HepG2 (cell line): ENCODE data around the gene IQGAP2. TPM values are rescaled to one million over a fixed set of nuclear protein-coding genes. Genes with fewer than 3 reads are reported as not detected.

Experiments used
- ATAC-seq: fragments of 200-7000 bp; cut with Tn5 transposase; 3 replicates; pipeline ENCODE4 v1.9.1; 2020; ENCODE audit warnings: mild to moderate bottlenecking, moderate library complexity
- BruUV-seq: library from RNA; stranded (reverse); fragments of 400-500 nt; replicated peaks from 2 replicates; lab custom pipeline; 2021; lab: Mats Ljungman, UMichigan
- CTCF ChIA-PET: fragments of 300-600 bp; formaldehyde crosslinking; extraction: SDS; loops from one replicate; lab custom pipeline; 2021; ENCODE audit warnings: low total read pairs, inconsistent platforms, low intra/inter-chr PET ratio; lab: Yijun Ruan, JAX
- POLR2A ChIA-PET: fragments of 350-600 bp; sonication (Branson Sonifier 250); formaldehyde crosslinking; loops from one replicate; lab custom pipeline; 2020; ENCODE audit warnings: antibody characterized with exemption, inconsistent platforms; lab: Yijun Ruan, JAX
- DNase-seq: peaks from one replicate; pipeline ENCODE4 v3.0.0-alpha.2; 2015; ENCODE audit warnings: low spot score
- FAIRE-seq: peaks from 3 replicates; lab custom pipeline; 2011; peaks lifted over from hg19 to GRCh38; lab: Jason Lieb, UNC
- H2AFZ ChIP-seq: one replicate; pipeline ENCODE4 v1.6.1; 2011; ENCODE audit warnings: low read length, inconsistent platforms
- H3K27ac ChIP-seq: fragments of 300-600 bp; 3 replicates; pipeline ENCODE4 v1.8.0; 2011; ENCODE audit warnings: mixed run types, mild to moderate bottlenecking, mixed read lengths, low read length, inconsistent platforms; ENCODE audit not compliant: insufficient read depth; ENCODE audit errors: extremely low read length
- H3K27me3 ChIP-seq, 2 experiments: fragments of 200-600 bp in 1 of 2; 2 replicates in 1 of 2; 3 replicates in 1 of 2; pipeline versions ENCODE4 v1.6.0 to v1.8.0; 2011; ENCODE audit warnings: low read length in 2 of 2, mild to moderate bottlenecking in 2 of 2, moderate library complexity in 2 of 2, inconsistent platforms in 1 of 2; ENCODE audit not compliant: insufficient read depth in 2 of 2, control insufficient read depth in 1 of 2
- H3K36me3 ChIP-seq, 2 experiments: fragments of 200-600 bp in 1 of 2; replicated peaks in 1 of 2; 2 replicates in 1 of 2; 3 replicates in 1 of 2; pipeline versions ENCODE4 v1.5.1 to v1.8.0; 2011; ENCODE audit warnings: low read length in 2 of 2, inconsistent platforms in 1 of 2; ENCODE audit not compliant: insufficient read depth in 2 of 2, control insufficient read depth in 1 of 2
- H3K4me1 ChIP-seq: 2 replicates; pipeline ENCODE4 v1.5.1; 2012; ENCODE audit warnings: low read length, inconsistent platforms; ENCODE audit not compliant: insufficient read depth
- H3K4me2 ChIP-seq: 2 replicates; pipeline ENCODE4 v1.6.0; 2011; ENCODE audit warnings: low read depth, low read length, inconsistent platforms
- H3K4me3 ChIP-seq, 3 experiments: fragments of 200-600 bp in 1 of 3; sonication (generic), shearing (Covaris generic) in 1 of 3; replicated peaks in 1 of 3; 2 replicates each; pipeline ENCODE4 v1.5.1; 2011 to 2016; ENCODE audit warnings: low read length in 3 of 3, inconsistent platforms in 2 of 3, low read depth in 2 of 3, mild to moderate bottlenecking in 2 of 3, control low read depth in 1 of 3, mixed read lengths in 1 of 3; ENCODE audit not compliant: insufficient read depth in 1 of 3
- H3K79me2 ChIP-seq: one replicate; pipeline ENCODE4 v1.6.1; 2011; ENCODE audit warnings: low read length, inconsistent platforms; ENCODE audit not compliant: insufficient read depth
- H3K9ac ChIP-seq: 2 replicates; pipeline ENCODE4 v1.6.0; 2011; ENCODE audit warnings: mild to moderate bottlenecking, low read depth, low read length, inconsistent platforms; ENCODE audit not compliant: insufficient read depth
- H3K9me3 ChIP-seq: 2 replicates; pipeline ENCODE4 v1.5.1; 2012; ENCODE audit warnings: mild to moderate bottlenecking, low read length
- H4K20me1 ChIP-seq: 2 replicates; pipeline ENCODE4 v1.6.0; 2011; ENCODE audit warnings: inconsistent platforms, mild to moderate bottlenecking, low read length, moderate library complexity; ENCODE audit not compliant: insufficient read depth
- ATF7 ChIP-seq, 2 experiments: fragments of 450-650 bp in 1 of 2; sonication (generic) in 1 of 2; formaldehyde crosslinking in 1 of 2; IDR thresholded peaks; 2 replicates each; pipeline versions ENCODE4 v1.4.0 to v1.6.1; 2016 to 2020; ENCODE audit warnings: antibody characterized with exemption in 1 of 2, mild to moderate bottlenecking in 1 of 2, missing genetic modification reagents in 1 of 2
- HES4 ChIP-seq: sonication (generic); formaldehyde crosslinking; IDR thresholded peaks from 2 replicates; pipeline ENCODE4 v1.9.0; 2021; ENCODE audit warnings: mild to moderate bottlenecking, missing genetic modification reagents, borderline replicate concordance
- NR2F1 ChIP-seq, 2 experiments: fragments of 450-650 bp in 1 of 2; formaldehyde crosslinking in 1 of 2; IDR thresholded peaks; 2 replicates each; pipeline versions ENCODE4 v1.5.0 to v1.6.1; 2016 to 2020; ENCODE audit warnings: mild to moderate bottlenecking in 1 of 2, missing compliant biosample characterization in 1 of 2, missing genetic modification reagents in 1 of 2, moderate library complexity in 1 of 2
- ZBTB8A ChIP-seq: sonication (generic); formaldehyde crosslinking; IDR thresholded peaks from 2 replicates; pipeline ENCODE4 v1.4.0; 2020; ENCODE audit warnings: mild to moderate bottlenecking, low read depth, missing genetic modification reagents, borderline replicate concordance
- ZNF382 ChIP-seq: sonication (generic); formaldehyde crosslinking; IDR thresholded peaks from 2 replicates; pipeline ENCODE4 v1.5.0; 2020; ENCODE audit warnings: missing genetic modification reagents, mild to moderate bottlenecking, borderline replicate concordance
- WGBS: methylation state at CpG from one replicate; pipeline ENCODE4 v1.1.6; 2017; ENCODE audit warnings: low lambda C conversion rate; 5-methylcytosine and 5-hydroxymethylcytosine counted together
- in situ Hi-C: cut with HindIII; loops from 2 replicates; pipeline ENCODE4 v1.10.0; 2017; ENCODE audit warnings: low pct_unique_long_range_greater_than_20kb; ENCODE audit not compliant: extremely low pct_ligation_motif_present
- intact Hi-C: fragments of 100-400 bp; cut with micrococcal nuclease; formaldehyde crosslinking; loops from one replicate; pipeline ENCODE4 v1.10.0; 2022; ENCODE audit not compliant: unreplicated experiment
- polyA plus RNA-seq, 8 experiments: library from polyadenylated mRNA; depleted of rRNA in 3 of 8; stranded (reverse) in 7 of 8; unstranded in 1 of 8; fragments of >200 nt; fragmentation: Illumina TruSeq in 4 of 8; extraction: Trizol in 4 of 8; gene quantifications; 2 replicates each; pipeline versions ENCODE4 v1.2.1 to v1.2.3, GENCODE V29; 2011 to 2016; ENCODE audit warnings: low read depth in 4 of 8, missing spikeins in 1 of 8, mixed read lengths in 1 of 8; ENCODE audit not compliant: insufficient read depth in 1 of 8
- total RNA-seq, 5 experiments: library from RNA; depleted of rRNA; stranded (reverse); fragments of >200 nt; fragmentation: Illumina TruSeq; extraction: Trizol; gene quantifications; 2 replicates each; pipeline ENCODE4 v1.2.3, GENCODE V29; 2016; ENCODE audit warnings: low read depth in 1 of 5

The IQGAP2 gene
- total and polyA plus RNA-seq, 2 of the 13 experiments (the other 11 are each of a cell fraction or from before 2014, with no cell fraction given), result 35.2 to 83.3 TPM

GRCh38 chr5:76441890-76442673 is 39.0 kb downstream of the IQGAP2 start:
- intact Hi-C loops, result no loop called here
- Histone ChIP-seq H3K9me3 (0 out of 2 replicates have a peak, but pooled peaks cover 4% of the 10 kb centered on the region), H3K4me3 (no peak overlapping the region), H3K27ac (no peak overlapping the region), H2AFZ (no peak overlapping the region), H3K27me3 (no peaks in the 10 kb centered on the region), H3K4me1 (peaks cover 19% of the 10 kb centered on the region), H4K20me1 (peaks cover 4% of the 10 kb centered on the region; the same call in 1 of the 2 replicates), H3K79me2 (peaks cover 62% of the 10 kb centered on the region), H3K36me3 (peaks cover 0 to 13% of the 10 kb centered on the region in 2 experiments; a peak in 3 of 5 replicates)
- no peak for ATAC-seq
- no peak for DNase-seq
- BruUV-seq, result no TSS peak
- 98% methylated on average over 6 of the region's 6 CpGs for WGBS
- CTCF ChIA-PET, result no interaction called here
- TF ChIP-seq ZNF382 (CRISPR knock-in tag) (no peak), ZBTB8A (CRISPR knock-in tag) (no peak), ATF7 (IDR thresholded peaks at IDR 0.05) (peak; percentile 19; the same call in 1 of the 2 replicates), ATF7 (CRISPR knock-in tag; IDR thresholded peaks at IDR 0.05) (no peak), HES4 (CRISPR knock-in tag) (no peak), NR2F1 (CRISPR knock-in tag; IDR thresholded peaks at IDR 0.05) (no peak)
- TF ChIP-seq, all 625 proteins: peak for 1
- POLR2A ChIA-PET, result no interaction called here
- FAIRE-seq, result no peak
- in situ Hi-C loops, result no loop called here
- no peak overlapping the region for H3K9ac ChIP-seq
- H3K4me2 ChIP-seq, result no peak overlapping the region
